Spinal cord (tissue), 10 donors: ENCODE data around the gene CSAD. TPM values are rescaled to one million over a fixed set of nuclear protein-coding genes. Genes with fewer than 3 reads are reported as not detected.

Source experiments
- DNase-seq, 6 donors: peaks; one replicate each; pipeline versions ENCODE4 v3.0.0 to v3.0.0-alpha.2; 2013 to 2015; ENCODE audit warnings: low spot score in 6 of 6, low read depth in 4 of 6
- H3K27ac ChIP-seq: one replicate; pipeline ENCODE4 v1.5.1; 2013; ENCODE audit warnings: low read depth, low read length, control low read depth
- H3K27me3 ChIP-seq: one replicate; pipeline ENCODE4 v1.6.1; 2013; ENCODE audit warnings: low read length; ENCODE audit not compliant: control insufficient read depth, insufficient read depth
- H3K36me3 ChIP-seq: one replicate; pipeline ENCODE4 v1.6.1; 2013; ENCODE audit warnings: low read length; ENCODE audit not compliant: control insufficient read depth, insufficient read depth
- H3K4me1 ChIP-seq: one replicate; pipeline ENCODE4 v1.6.1; 2013; ENCODE audit warnings: low read length; ENCODE audit not compliant: control insufficient read depth, insufficient read depth
- H3K4me3 ChIP-seq: one replicate; pipeline ENCODE4 v1.5.1; 2013; ENCODE audit warnings: low read depth, low read length, control low read depth
- H3K9me3 ChIP-seq: one replicate; pipeline ENCODE4 v1.6.1; 2013; ENCODE audit warnings: low read length; ENCODE audit not compliant: control insufficient read depth, insufficient read depth
- WGBS: methylation state at CpG from one replicate; pipeline ENCODE4 v1.1.5; 2013; ENCODE audit warnings: missing lambda C conversion rate; ENCODE audit not compliant: insufficient coverage; 5-methylcytosine and 5-hydroxymethylcytosine counted together
- polyA plus RNA-seq, 2 donors: library from polyadenylated mRNA; unstranded; fragments of 120-200 nt; gene quantifications; one replicate each; pipeline ENCODE4 v1.2.1, GENCODE V29; 2013; ENCODE audit not compliant: insufficient read length in 2 of 2
- total RNA-seq, 2 donors: library from RNA; depleted of rRNA in 1 of 2; stranded (reverse); fragments of 120-200 nt in 1 of 2; fragments of >200 nt in 1 of 2; gene quantifications; one replicate each; pipeline versions ENCODE4 v1.2.3 to v1.2.4, GENCODE V29; 2013 to 2014
- donor health status: healthy.

Gene CSAD
- total and polyA plus RNA-seq, 4 donors, result 22.3 to 127 (median 41.3) TPM

- no peak overlapping the region for H3K27ac ChIP-seq
- H3K4me3 ChIP-seq, result no peak overlapping the region
- no peaks in the 10 kb centered on the region for H3K27me3 ChIP-seq
- H3K4me1 ChIP-seq, result no peaks in the 10 kb centered on the region
- DNase-seq, result no peak
- H3K36me3 ChIP-seq, result no peaks in the 10 kb centered on the region
- no peaks in the 10 kb centered on the region for H3K9me3 ChIP-seq
- 80% methylated on average over 4 of the region's 4 CpGs for WGBS
These were observed 37.4 kb downstream of the CSAD start for GRCh38 chr12:53143355-53143754.

GRCh38 chr12:53133722-53134121 lies 47.0 kb downstream of the CSAD start:
- no peak for DNase-seq
- no peaks in the 10 kb centered on the region for H3K9me3 ChIP-seq

GRCh38 chr12:53131844-53132243 lies 48.9 kb downstream of the CSAD start:
- DNase-seq, result no peak
- 96% methylated on average over 2 of the region's 2 CpGs for WGBS
- Histone ChIP-seq H3K36me3 (no peaks in the 10 kb centered on the region), H3K27me3 (no peaks in the 10 kb centered on the region), H3K4me3 (no peak overlapping the region), H3K9me3 (no peaks in the 10 kb centered on the region), H3K4me1 (no peaks in the 10 kb centered on the region), H3K27ac (no peak overlapping the region)

More at GRCh38 chr12:53133722-53134121, 47.0 kb downstream of the CSAD start:
- no CpG with 5 or more reads among the region's 3 CpGs for WGBS
- no peaks in the 10 kb centered on the region for H3K36me3 ChIP-seq
- H3K4me1 ChIP-seq, result no peaks in the 10 kb centered on the region
- no peak overlapping the region for H3K4me3 ChIP-seq
- H3K27ac ChIP-seq, result no peak overlapping the region
- no peaks in the 10 kb centered on the region for H3K27me3 ChIP-seq

- 86% methylated on average over 10 of the region's 10 CpGs for WGBS
- Histone ChIP-seq H3K27ac (no peak overlapping the region), H3K4me1 (no peaks in the 10 kb centered on the region), H3K4me3 (no peak overlapping the region), H3K36me3 (no peaks in the 10 kb centered on the region), H3K27me3 (no peaks in the 10 kb centered on the region), H3K9me3 (no peaks in the 10 kb centered on the region)
- DNase-seq, result no peak
These were observed 51.8 kb downstream of the CSAD start for GRCh38 chr12:53128780-53129569.

GRCh38 chr12:53127169-53127568 lies 53.6 kb downstream of the CSAD start:
- no peak for DNase-seq
- no peak overlapping the region for H3K27ac ChIP-seq
- WGBS, result no CpG with 5 or more reads among the region's 1 CpG
- H3K9me3 ChIP-seq, result no peaks in the 10 kb centered on the region
- H3K4me1 ChIP-seq, result no peaks in the 10 kb centered on the region
- no peaks in the 10 kb centered on the region for H3K27me3 ChIP-seq
- no peaks in the 10 kb centered on the region for H3K36me3 ChIP-seq
- H3K4me3 ChIP-seq, result no peak overlapping the region

- no peaks in the 10 kb centered on the region for H3K4me1 ChIP-seq
- no peak overlapping the region for H3K27ac ChIP-seq
- no peak for DNase-seq
- no peak overlapping the region for H3K4me3 ChIP-seq
- no peaks in the 10 kb centered on the region for H3K36me3 ChIP-seq
- H3K9me3 ChIP-seq, result no peaks in the 10 kb centered on the region
- no peaks in the 10 kb centered on the region for H3K27me3 ChIP-seq
These were observed 56.4 kb downstream of the CSAD start for GRCh38 chr12:53124352-53124723.

- no peak overlapping the region for H3K4me3 ChIP-seq
- no peak for DNase-seq
- H3K36me3 ChIP-seq, result no peaks in the 10 kb centered on the region
- no peaks in the 10 kb centered on the region for H3K9me3 ChIP-seq
- H3K27me3 ChIP-seq, result no peaks in the 10 kb centered on the region
- H3K27ac ChIP-seq, result no peak overlapping the region
- no peaks in the 10 kb centered on the region for H3K4me1 ChIP-seq
- 90% methylated on average over 15 of the region's 16 CpGs for WGBS
These were observed 57.0 kb downstream of the CSAD start for GRCh38 chr12:53123578-53124351.

- DNase-seq, result no peak
- 89% methylated on average over 5 of the region's 10 CpGs for WGBS
- H3K27ac ChIP-seq, result no peak overlapping the region
These were observed 57.7 kb downstream of the CSAD start for GRCh38 chr12:53122961-53123468.

GRCh38 chr12:53120685-53121525 lies 59.8 kb downstream of the CSAD start:
- 95% methylated on average over 8 of the region's 12 CpGs for WGBS
- H3K27me3 ChIP-seq, result no peaks in the 10 kb centered on the region
- no peaks in the 10 kb centered on the region for H3K4me1 ChIP-seq
- no peak for DNase-seq
- H3K4me3 ChIP-seq, result no peak overlapping the region
- no peaks in the 10 kb centered on the region for H3K9me3 ChIP-seq
- H3K36me3 ChIP-seq, result no peaks in the 10 kb centered on the region
- no peak overlapping the region for H3K27ac ChIP-seq

More at GRCh38 chr12:53122961-53123468, 57.7 kb downstream of the CSAD start:
- Histone ChIP-seq H3K27me3 (no peaks in the 10 kb centered on the region), H3K36me3 (no peaks in the 10 kb centered on the region), H3K9me3 (no peaks in the 10 kb centered on the region), H3K4me1 (no peaks in the 10 kb centered on the region), H3K4me3 (no peak overlapping the region)
